ENCODE data around the gene GNL2.
"Not testable (repeated sequence)": the region's sequence is repeated elsewhere in the genome, so short reads cannot be mapped to it uniquely, and the experiment has no call there.

The GNL2 gene

GRCh38 chr1:37559080-37559479 is 36.7 kb downstream of the GNL2 start:
- no peak for DNase-seq (ENCODE audit: low read depth in 2 of 2)

- no peak for DNase-seq (ENCODE audit: low read depth in 2 of 2)
These were observed 37.3 kb downstream of the GNL2 start for GRCh38 chr1:37558411-37558810.

- no peak for DNase-seq (ENCODE audit: low read depth in 2 of 2)
These were observed 38.3 kb downstream of the GNL2 start for GRCh38 chr1:37557402-37557801.

- no peak for DNase-seq (ENCODE audit: low read depth in 2 of 2)
These were observed 39.0 kb downstream of the GNL2 start, which contains the start of gene DNALI1 for GRCh38 chr1:37556712-37557196. Gene DNALI1, plus strand, starts transcription at chr1:37556940. Its CDS starts 55 bp downstream, at chr1:37556995.

- DNase-seq (ENCODE audit: low read depth in 2 of 2): peak; percentile 83
These were observed 41.6 kb downstream of the GNL2 start, which contains the start of gene SNIP1 for GRCh38 chr1:37553927-37554808. Gene SNIP1, minus strand, starts transcription at chr1:37554293. Its CDS starts 64 bp downstream, at chr1:37554229.

- DNase-seq (ENCODE audit: low read depth in 2 of 2): no peak
These were observed 42.2 kb downstream of the GNL2 start for GRCh38 chr1:37553598-37553926.

- DNase-seq (ENCODE audit: low read depth in 2 of 2): no peak
These were observed 46.4 kb downstream of the GNL2 start for GRCh38 chr1:37549341-37549740.

- no peak for DNase-seq (ENCODE audit: low read depth in 2 of 2)
These were observed 50.7 kb downstream of the GNL2 start for GRCh38 chr1:37545019-37545418.

GRCh38 chr1:37544530-37544929 is 51.2 kb downstream of the GNL2 start:
- no peak for DNase-seq (ENCODE audit: low read depth in 2 of 2)

GRCh38 chr1:37540036-37540785 is 55.5 kb downstream of the GNL2 start:
- DNase-seq (ENCODE audit: low read depth in 2 of 2): no peak

- DNase-seq (ENCODE audit: low read depth in 2 of 2): not testable (repeated sequence)
These were observed 56.6 kb downstream of the GNL2 start for GRCh38 chr1:37539154-37539553.

- DNase-seq (ENCODE audit: low read depth in 2 of 2): no peak
These were observed 58.4 kb downstream of the GNL2 start for GRCh38 chr1:37537378-37537777.

- no peak for DNase-seq (ENCODE audit: low read depth in 2 of 2)
These were observed 62.2 kb downstream of the GNL2 start for GRCh38 chr1:37533317-37534093.

GRCh38 chr1:37532418-37533156 is 63.1 kb downstream of the GNL2 start:
- DNase-seq (ENCODE audit: low read depth in 2 of 2): not testable (repeated sequence)

GRCh38 chr1:37529888-37530287 is 65.8 kb downstream of the GNL2 start:
- not testable (repeated sequence) for DNase-seq (ENCODE audit: low read depth in 2 of 2)

- no peak for DNase-seq (ENCODE audit: low read depth in 2 of 2)
These were observed 76.1 kb downstream of the GNL2 start for GRCh38 chr1:37519613-37520012.

GRCh38 chr1:37518929-37519328 is 76.8 kb downstream of the GNL2 start:
- peak; percentile 43 to 64 for DNase-seq (ENCODE audit: low read depth in 2 of 2)

GRCh38 chr1:37518241-37518640 is 77.5 kb downstream of the GNL2 start:
- not testable (repeated sequence) for DNase-seq (ENCODE audit: low read depth in 2 of 2)

- no peak for DNase-seq (ENCODE audit: low read depth in 2 of 2)
These were observed 78.2 kb downstream of the GNL2 start for GRCh38 chr1:37517569-37517968.

Measured in stimulated activated CD8-positive, alpha-beta memory T cell treated with anti-CD3 and anti-CD28 coated beads, Interleukin-15, amount 100 ng/mL, for 48 hours (primary cell).